GM10266 (cell line): Measurements from ENCODE around the gene CLDN20.
"Not testable (repeated sequence)": the region's sequence is repeated elsewhere in the genome, so short reads cannot be mapped to it uniquely, and the experiment has no call there.

Source experiments
- DNase-seq: peaks from one replicate; pipeline ENCODE4 v3.0.0; 2012; ENCODE audit errors: extremely low spot score
- TF ChIP-seq, protein P1 (sequence below): IDR thresholded peaks from 2 replicates; pipeline ENCODE4 v1.5.1; 2012; ENCODE audit warnings: mild to moderate bottlenecking, low read depth; ENCODE audit not compliant: control insufficient read depth, insufficient read depth; ENCODE audit errors: missing control alignments

CLDN20 gene, protein sequence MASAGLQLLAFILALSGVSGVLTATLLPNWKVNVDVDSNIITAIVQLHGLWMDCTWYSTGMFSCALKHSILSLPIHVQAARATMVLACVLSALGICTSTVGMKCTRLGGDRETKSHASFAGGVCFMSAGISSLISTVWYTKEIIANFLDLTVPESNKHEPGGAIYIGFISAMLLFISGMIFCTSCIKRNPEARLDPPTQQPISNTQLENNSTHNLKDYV

GRCh38 chr6:155263373-155264063, at the start of gene CLDN20:
Gene CLDN20 (plus strand): TSS chr6:155264013. CDS start chr6:155275720, 11,707 bp downstream.
- TF ChIP-seq, protein P1, sequence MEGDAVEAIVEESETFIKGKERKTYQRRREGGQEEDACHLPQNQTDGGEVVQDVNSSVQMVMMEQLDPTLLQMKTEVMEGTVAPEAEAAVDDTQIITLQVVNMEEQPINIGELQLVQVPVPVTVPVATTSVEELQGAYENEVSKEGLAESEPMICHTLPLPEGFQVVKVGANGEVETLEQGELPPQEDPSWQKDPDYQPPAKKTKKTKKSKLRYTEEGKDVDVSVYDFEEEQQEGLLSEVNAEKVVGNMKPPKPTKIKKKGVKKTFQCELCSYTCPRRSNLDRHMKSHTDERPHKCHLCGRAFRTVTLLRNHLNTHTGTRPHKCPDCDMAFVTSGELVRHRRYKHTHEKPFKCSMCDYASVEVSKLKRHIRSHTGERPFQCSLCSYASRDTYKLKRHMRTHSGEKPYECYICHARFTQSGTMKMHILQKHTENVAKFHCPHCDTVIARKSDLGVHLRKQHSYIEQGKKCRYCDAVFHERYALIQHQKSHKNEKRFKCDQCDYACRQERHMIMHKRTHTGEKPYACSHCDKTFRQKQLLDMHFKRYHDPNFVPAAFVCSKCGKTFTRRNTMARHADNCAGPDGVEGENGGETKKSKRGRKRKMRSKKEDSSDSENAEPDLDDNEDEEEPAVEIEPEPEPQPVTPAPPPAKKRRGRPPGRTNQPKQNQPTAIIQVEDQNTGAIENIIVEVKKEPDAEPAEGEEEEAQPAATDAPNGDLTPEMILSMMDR, result no peak
- DNase-seq, result no peak

DNA sequence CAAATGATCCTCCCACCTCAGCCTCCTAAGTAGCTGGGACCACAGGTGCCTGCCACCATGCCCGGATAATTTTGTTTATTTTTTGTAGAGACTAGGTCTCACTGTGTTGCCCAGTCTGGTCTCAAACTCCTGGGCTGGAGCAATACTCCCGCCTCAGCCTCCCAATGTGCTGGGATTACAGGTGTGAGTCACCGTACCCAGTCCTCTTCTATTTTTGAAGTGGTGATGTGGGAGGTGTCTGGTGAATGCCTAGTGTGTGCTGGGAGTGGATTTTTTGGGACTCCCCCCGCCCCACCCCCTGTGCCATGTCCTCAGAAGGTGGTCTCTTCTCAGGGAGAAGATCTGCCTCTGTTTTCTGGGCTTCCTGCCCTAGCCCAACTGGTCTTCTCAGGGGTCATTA, 47.9 kb upstream of the CLDN20 start:
- no peak for DNase-seq
- TF ChIP-seq, protein P1, result no peak

- TF ChIP-seq, protein P1, result no peak
- no peak for DNase-seq
Measured at GRCh38 chr6:155216312-155217046, 47.3 kb upstream of the CLDN20 start.

DNA sequence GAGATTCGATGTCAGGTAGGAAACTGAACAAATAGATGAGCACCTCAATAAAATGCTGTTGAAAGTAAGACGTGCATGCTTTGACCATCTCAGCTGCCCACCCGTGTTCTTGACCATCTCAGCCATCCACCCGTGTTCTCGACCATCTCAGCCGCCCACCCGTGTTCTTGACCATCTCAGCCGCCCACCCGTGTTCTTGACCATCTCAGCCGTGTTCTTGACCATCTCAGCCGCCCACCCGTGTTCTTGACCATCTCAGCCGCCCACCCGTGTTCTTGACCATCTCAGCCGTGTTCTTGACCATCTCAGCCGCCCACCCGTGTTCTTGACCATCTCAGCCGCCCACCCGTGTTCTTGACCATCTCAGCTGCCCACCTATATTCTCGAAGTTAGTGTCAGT, 45.1 kb upstream of the CLDN20 start:
- DNase-seq, result not testable (repeated sequence)

DNA sequence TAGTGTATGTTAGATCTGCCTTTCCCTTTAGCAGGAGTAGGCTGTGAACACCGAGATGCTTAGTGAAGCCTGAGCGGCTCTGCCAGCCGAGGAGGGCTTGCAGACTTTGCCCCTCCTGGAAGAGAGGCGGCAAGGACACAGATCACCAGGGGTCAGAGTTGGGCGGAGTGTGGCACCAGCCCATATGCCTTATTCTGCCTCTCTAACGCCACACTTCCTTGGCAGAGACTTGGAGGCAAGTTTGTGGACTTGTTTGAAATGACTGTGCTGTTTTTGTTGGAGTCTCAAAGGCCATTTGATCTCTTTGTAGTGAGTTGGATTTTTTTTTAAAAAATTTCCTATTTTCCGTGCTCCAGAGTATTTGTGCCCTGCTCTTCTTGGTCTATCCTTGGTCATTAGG, 44.5 kb upstream of the CLDN20 start:
- TF ChIP-seq, protein P1, result no peak
- no peak for DNase-seq

GRCh38 chr6:155219858-155220301, 43.9 kb upstream of the CLDN20 start:
- no peak for DNase-seq
- TF ChIP-seq, protein P1, result no peak

- TF ChIP-seq, protein P1, result no peak
- no peak for DNase-seq
Measured at GRCh38 chr6:155221086-155221485, 42.7 kb upstream of the CLDN20 start.
